HUES6 (cell line): ENCODE results near the gene TAF3.

ENCODE experiments used
- H3K27ac ChIP-seq: 2 replicates; pipeline ENCODE4 v1.7.0; 2013; ENCODE audit warnings: low read depth, mild to moderate bottlenecking, low read length, inconsistent platforms
- H3K27me3 ChIP-seq: 2 replicates; pipeline ENCODE4 v1.6.1; 2013; ENCODE audit warnings: low read length; ENCODE audit not compliant: control insufficient read depth, insufficient read depth
- H3K36me3 ChIP-seq: 2 replicates; pipeline ENCODE4 v1.6.1; 2013; ENCODE audit warnings: low read length; ENCODE audit not compliant: control insufficient read depth, insufficient read depth
- H3K4me1 ChIP-seq: 2 replicates; pipeline ENCODE4 v1.6.1; 2013; ENCODE audit warnings: low read length; ENCODE audit not compliant: control insufficient read depth, insufficient read depth
- H3K4me3 ChIP-seq: 2 replicates; pipeline ENCODE4 v1.5.1; 2013; ENCODE audit warnings: low read depth, low read length
- H3K9ac ChIP-seq: one replicate; pipeline ENCODE4 v1.6.1; 2013; ENCODE audit warnings: mild to moderate bottlenecking, low read length
- H3K9me3 ChIP-seq: 2 replicates; pipeline ENCODE4 v1.6.1; 2013; ENCODE audit warnings: low read depth, low read length; ENCODE audit not compliant: control insufficient read depth, insufficient read depth

TAF3 gene

DNA sequence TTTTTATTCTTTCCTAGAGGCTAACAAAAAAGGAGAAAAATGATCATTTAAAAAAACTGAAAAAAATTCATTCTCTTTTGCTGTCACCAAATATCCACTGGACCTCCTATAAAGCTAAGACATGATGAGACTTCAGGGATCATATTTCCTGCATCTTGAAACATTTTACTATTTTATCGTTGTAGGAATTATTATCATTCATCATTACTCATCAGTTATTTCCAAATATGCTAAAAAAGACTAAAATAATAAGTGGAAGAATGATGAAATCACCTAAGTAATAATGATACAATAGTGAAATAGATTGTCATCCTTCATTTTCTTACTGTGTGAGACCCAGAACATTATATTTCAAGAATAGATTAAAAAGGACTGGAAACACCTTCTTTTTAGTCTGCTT, 28.3 kb downstream of the TAF3 start:
- Histone ChIP-seq H3K4me3 (no peak overlapping the region), H3K4me1 (no peaks in the 10 kb centered on the region), H3K27ac (no peak overlapping the region), H3K36me3 (no peaks in the 10 kb centered on the region), H3K9ac (no peak overlapping the region), H3K27me3 (no peaks in the 10 kb centered on the region), H3K9me3 (no peaks in the 10 kb centered on the region)

DNA sequence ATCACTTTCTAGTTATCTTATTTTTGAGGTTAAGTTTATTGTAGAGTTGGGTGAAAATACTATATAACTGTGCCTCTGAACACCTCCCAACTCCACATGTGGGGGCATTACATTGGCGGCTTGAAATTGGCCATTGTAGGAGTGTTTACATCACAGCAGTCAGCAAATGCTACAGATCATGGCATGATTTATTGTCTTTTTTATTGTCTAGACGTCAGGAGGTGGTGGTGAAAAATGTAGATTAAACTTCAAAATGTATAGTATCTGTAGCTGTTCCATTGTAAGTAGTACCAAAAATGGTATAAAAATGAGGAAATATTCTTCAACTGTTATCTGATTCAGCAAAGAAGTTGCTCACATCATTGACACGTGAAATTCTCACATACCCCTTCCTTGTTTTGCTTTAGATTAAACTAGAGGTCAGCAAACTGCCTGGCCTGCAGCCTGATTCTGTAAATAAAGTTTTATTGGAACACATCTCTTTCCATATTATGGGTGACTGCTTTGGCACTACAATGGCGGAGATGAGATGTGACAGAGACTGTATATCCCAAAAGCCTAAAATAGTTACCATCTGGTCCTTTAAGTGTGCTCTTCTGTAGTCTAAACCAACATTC, 35.0 kb downstream of the TAF3 start:
- H3K9me3 ChIP-seq = no peaks in the 10 kb centered on the region
- peaks cover 17% of the 10 kb centered on the region; the same call in 1 of the 2 replicates for H3K4me1 ChIP-seq
- H3K4me3 ChIP-seq = no peak overlapping the region
- no peak overlapping the region for H3K9ac ChIP-seq
- H3K36me3 ChIP-seq = no peaks in the 10 kb centered on the region
- no peak overlapping the region for H3K27ac ChIP-seq
- no peaks in the 10 kb centered on the region for H3K27me3 ChIP-seq

DNA sequence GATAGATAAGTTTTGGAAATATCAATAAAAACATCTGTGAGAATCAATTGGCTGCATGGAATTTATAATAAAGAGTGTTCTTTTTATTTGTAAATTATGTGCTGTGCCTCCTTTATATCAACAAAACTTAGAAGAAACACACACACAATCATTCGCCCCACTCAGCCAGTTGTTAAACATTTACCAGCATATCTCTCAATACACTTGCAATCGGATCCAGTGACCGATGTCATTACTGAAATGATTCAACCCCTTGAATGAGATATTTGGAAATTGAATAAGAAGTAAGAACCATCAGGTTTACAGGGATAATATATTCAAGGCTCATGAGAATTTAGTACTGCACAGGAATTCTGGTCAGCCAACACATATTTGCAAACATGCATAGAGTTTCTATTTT, 35.6 kb downstream of the TAF3 start:
- H3K27me3 ChIP-seq = no peaks in the 10 kb centered on the region
- H3K4me1 ChIP-seq = peaks cover 17% of the 10 kb centered on the region; the same call in 1 of the 2 replicates
- H3K9me3 ChIP-seq = no peaks in the 10 kb centered on the region
- H3K9ac ChIP-seq = no peak overlapping the region
- no peaks in the 10 kb centered on the region for H3K36me3 ChIP-seq
- peak overlapping the region; percentile 31; the same call in 1 of the 2 replicates for H3K27ac ChIP-seq
- H3K4me3 ChIP-seq = no peak overlapping the region

DNA sequence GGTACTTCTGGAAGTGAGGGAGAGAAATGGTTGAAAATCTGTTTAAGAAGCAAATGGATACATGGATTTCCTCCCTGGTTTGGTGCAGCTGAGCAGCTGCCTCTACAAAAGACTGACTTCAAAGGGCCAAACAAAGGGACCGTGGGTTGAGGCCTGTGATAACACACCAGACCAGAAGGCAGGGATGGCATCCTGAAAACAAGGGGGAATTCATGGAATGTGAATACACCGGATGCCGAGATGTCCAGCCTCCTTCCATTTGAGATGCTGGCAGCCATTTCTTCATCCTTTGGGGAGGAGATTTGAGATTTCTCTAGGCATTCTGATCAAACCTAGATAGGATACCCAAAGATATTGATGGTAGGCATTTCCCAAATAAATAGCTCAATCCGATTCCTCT, 36.9 kb downstream of the TAF3 start:
- Histone ChIP-seq H3K27me3 (no peaks in the 10 kb centered on the region), H3K27ac (peak overlapping the region; percentile 71; the same call in 1 of the 2 replicates), H3K9me3 (0 out of 2 replicates have a peak, but pooled peaks cover 4% of the 10 kb centered on the region), H3K4me1 (peaks cover 17% of the 10 kb centered on the region; the same call in 1 of the 2 replicates), H3K36me3 (no peaks in the 10 kb centered on the region), H3K9ac (peak overlapping the region; percentile 46), H3K4me3 (no peak overlapping the region)

DNA sequence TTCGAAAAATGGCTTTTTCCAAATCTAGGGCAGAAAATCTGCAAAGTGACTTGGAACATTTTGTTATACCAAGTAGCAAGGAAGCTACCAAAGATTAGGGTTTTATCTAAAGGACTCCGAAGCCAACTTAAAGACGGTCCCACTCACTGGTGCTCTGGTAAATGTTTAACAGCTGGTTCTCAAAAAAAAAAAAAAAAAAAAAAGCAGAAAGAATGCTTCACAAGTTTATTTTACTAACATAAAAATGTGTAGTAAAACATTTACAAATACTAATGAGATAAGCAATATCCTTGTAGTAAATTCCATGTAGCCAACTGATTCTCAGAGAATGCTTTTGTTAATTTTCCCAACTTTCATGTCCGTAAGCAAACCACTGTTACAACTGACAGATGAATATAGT, 38.4 kb downstream of the TAF3 start:
- no peak overlapping the region for H3K27ac ChIP-seq
- no peak overlapping the region for H3K9ac ChIP-seq
- H3K4me1 ChIP-seq = peaks cover 17% of the 10 kb centered on the region; the same call in 1 of the 2 replicates

DNA sequence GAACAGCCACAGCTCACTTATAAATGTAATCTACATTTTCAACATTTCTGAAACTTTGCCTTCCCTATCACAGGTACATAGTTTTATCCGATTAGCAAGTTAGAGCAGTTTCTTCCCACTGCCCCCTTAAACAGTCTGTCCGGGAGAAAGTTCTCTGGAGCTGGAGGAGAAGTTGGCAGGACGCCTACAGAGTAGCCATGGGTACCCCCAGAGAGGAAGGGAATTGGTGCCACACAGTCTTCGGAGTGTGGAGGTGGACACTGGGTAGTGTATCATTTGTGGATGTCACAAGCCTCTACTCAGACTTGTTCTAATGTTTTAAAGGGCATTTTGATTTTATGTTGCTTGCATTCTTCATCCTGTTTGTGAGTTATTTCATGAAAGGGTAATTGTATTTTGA, 39.0 kb downstream of the TAF3 start:
- Histone ChIP-seq H3K27ac (no peak overlapping the region), H3K4me1 (peaks cover 17% of the 10 kb centered on the region; the same call in 1 of the 2 replicates), H3K4me3 (no peak overlapping the region), H3K9ac (no peak overlapping the region), H3K36me3 (no peaks in the 10 kb centered on the region), H3K9me3 (peaks cover 17% of the 10 kb centered on the region), H3K27me3 (no peaks in the 10 kb centered on the region)

More for the DNA sequence above, 38.4 kb downstream of the TAF3 start:
- peaks cover 11% of the 10 kb centered on the region for H3K9me3 ChIP-seq
- H3K36me3 ChIP-seq = no peaks in the 10 kb centered on the region
- H3K4me3 ChIP-seq = no peak overlapping the region
- H3K27me3 ChIP-seq = no peaks in the 10 kb centered on the region

DNA sequence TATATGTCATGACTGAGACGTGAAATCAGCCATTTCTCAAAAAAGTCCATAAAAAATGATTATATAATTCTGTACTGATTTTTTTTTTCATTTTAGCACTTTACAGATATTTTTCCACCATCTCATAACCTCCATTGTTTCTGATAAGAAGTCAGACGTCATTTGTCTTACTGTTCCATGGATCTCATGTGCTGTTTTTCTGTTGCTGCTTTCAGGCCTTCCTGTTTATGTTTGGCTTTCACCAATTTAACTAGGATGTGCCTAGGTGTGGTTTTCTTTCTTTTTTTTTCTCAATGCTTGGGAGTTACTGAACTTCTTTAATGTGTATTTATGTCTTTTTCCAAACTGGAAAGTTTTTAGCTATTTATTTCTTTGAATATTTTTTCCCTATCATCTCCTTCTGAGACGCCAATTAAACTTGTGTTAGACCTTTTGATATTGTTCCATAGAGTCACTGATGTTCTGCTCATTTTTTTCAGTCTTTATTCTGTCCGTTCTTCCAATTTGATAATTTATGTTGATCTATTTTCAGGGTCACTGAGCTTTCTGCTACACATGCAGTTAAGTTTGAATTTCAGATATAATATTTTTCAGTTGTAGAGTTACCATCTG, 43.3 kb downstream of the TAF3 start:
- peaks cover 24% of the 10 kb centered on the region for H3K9me3 ChIP-seq
- H3K4me3 ChIP-seq = no peak overlapping the region
- H3K4me1 ChIP-seq = no peaks in the 10 kb centered on the region
- no peak overlapping the region for H3K27ac ChIP-seq
- no peak overlapping the region for H3K9ac ChIP-seq
- H3K27me3 ChIP-seq = no peaks in the 10 kb centered on the region
- H3K36me3 ChIP-seq = peaks cover 4% of the 10 kb centered on the region; the same call in 1 of the 2 replicates

DNA sequence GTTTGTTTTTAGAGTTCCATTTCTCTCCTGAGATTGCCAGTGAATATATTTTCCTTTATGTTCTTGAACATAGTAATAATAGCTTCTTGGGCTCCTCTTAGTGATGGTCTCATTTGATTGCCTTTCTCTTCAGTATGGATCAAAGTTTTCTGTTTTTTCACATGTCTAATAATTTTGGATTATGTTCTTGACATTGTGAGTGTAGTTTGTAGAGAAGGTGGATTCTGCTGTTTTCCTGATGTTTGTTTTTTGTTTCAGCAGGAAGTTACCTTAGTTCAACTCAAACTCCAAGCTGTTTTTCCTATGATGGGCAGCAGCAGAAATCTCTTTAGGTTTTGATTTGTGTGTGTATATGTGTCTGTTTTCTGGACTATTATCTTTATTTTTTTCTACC, 43.8 kb downstream of the TAF3 start:
- H3K9ac ChIP-seq = no peak overlapping the region
- no peaks in the 10 kb centered on the region for H3K4me1 ChIP-seq
- no peak overlapping the region for H3K27ac ChIP-seq
- H3K9me3 ChIP-seq = peaks cover 24% of the 10 kb centered on the region
- H3K27me3 ChIP-seq = no peaks in the 10 kb centered on the region
- H3K36me3 ChIP-seq = peaks cover 4% of the 10 kb centered on the region; the same call in 1 of the 2 replicates
- H3K4me3 ChIP-seq = no peak overlapping the region

DNA sequence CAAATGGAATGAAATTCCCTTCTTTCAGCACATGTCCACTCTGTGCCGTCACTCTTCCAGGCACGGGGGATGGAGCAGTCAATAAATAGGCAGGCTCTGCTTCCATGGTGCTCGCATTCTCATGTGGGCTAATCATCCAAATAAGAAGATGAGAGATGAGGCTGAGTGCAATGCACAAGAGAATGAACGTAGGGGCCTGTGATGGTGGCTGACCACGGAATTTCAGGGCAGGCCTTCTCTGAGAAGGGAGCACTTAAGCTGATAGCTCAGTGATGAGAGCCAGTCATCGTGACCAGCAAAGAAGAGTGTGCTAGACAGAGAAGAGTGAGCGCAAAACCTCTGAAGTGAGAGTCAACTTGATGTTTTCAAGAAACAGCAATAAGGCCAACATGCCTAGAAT, 47.9 kb downstream of the TAF3 start:
- Histone ChIP-seq H3K36me3 (peaks cover 4% of the 10 kb centered on the region; the same call in 1 of the 2 replicates), H3K9ac (no peak overlapping the region), H3K27ac (no peak overlapping the region)

DNA sequence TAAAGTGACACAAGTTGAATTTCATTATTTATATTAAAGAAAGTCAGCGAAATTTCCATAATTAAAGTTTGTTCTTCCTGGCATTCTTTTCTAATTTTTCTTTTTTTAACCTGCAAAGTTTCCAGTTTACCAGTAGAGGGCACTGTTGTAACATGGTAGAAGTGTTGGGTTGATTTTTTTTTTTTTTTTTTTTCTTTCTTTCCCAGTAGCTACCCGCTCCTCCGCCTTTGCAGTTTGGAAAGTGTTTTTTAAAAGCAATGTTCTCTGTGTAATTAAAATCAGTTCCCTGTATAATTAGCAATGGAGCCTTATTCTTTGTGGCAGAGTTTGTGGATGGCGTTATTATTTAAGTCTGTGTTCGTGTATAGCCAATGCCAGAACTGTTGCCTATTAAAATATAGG, 53.7 kb downstream of the TAF3 start:
- Histone ChIP-seq H3K4me3 (no peak overlapping the region), H3K27ac (no peak overlapping the region), H3K27me3 (no peaks in the 10 kb centered on the region), H3K36me3 (no peaks in the 10 kb centered on the region), H3K4me1 (no peaks in the 10 kb centered on the region), H3K9ac (no peak overlapping the region), H3K9me3 (no peaks in the 10 kb centered on the region)

More for the DNA sequence above, 47.9 kb downstream of the TAF3 start:
- H3K27me3 ChIP-seq = no peaks in the 10 kb centered on the region
- no peak overlapping the region for H3K4me3 ChIP-seq
- peaks cover 18% of the 10 kb centered on the region for H3K9me3 ChIP-seq
- H3K4me1 ChIP-seq = no peaks in the 10 kb centered on the region

DNA sequence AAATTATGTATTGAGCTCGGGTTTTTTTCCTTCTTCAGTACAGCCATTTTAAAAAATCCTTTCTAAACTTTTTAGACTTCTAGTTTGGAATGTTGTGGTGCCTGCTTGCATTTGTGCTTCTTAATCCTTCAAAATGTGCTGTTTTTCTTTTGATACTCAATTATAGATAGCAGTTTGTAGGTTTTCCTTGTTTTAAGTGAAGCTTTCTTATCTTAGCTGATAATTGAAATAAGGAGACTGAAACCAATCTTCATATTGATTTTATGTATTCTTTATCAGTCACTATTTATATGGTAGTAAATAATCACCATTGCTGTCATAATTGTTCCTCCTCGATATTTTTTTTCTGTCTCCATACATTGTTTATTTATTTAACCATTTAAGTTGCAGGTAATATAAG, 56.6 kb downstream of the TAF3 start:
- Histone ChIP-seq H3K27me3 (no peaks in the 10 kb centered on the region), H3K27ac (no peak overlapping the region), H3K9me3 (no peaks in the 10 kb centered on the region), H3K4me1 (no peaks in the 10 kb centered on the region), H3K36me3 (no peaks in the 10 kb centered on the region), H3K4me3 (no peak overlapping the region), H3K9ac (no peak overlapping the region)
